Glutamatergic neuron (in vitro differentiated cells): ENCODE measurements around the gene NUSAP1. TPM values are rescaled to one million over a fixed set of nuclear protein-coding genes. Genes with fewer than 3 reads are reported as not detected.

Experiments used
- DNase-seq: peaks from one replicate; pipeline ENCODE4 v3.0.0; 2022
- H3K27ac Mint-ChIP-seq: one replicate; pipeline ENCODE4 v1.8.0; 2020; ENCODE audit warnings: mild to moderate bottlenecking, mixed read lengths, inconsistent platforms; ENCODE audit not compliant: unreplicated experiment
- H3K27me3 Mint-ChIP-seq: one replicate; pipeline ENCODE4 v1.8.0; 2020; ENCODE audit warnings: mild to moderate bottlenecking, moderate library complexity, mixed read lengths, inconsistent platforms; ENCODE audit not compliant: unreplicated experiment
- H3K36me3 Mint-ChIP-seq: one replicate; pipeline ENCODE4 v1.8.0; 2020; ENCODE audit warnings: mild to moderate bottlenecking, mixed read lengths, inconsistent platforms; ENCODE audit not compliant: unreplicated experiment
- H3K4me1 Mint-ChIP-seq: one replicate; pipeline ENCODE4 v1.8.0; 2020; ENCODE audit warnings: mild to moderate bottlenecking, low read depth, mixed read lengths, inconsistent platforms; ENCODE audit not compliant: unreplicated experiment
- H3K4me3 Mint-ChIP-seq: one replicate; pipeline ENCODE4 v1.8.0; 2020; ENCODE audit warnings: mild to moderate bottlenecking, mixed read lengths, inconsistent platforms; ENCODE audit not compliant: unreplicated experiment
- H3K9me3 Mint-ChIP-seq: one replicate; pipeline ENCODE4 v1.8.0; 2020; ENCODE audit warnings: mild to moderate bottlenecking, moderate library complexity, mixed read lengths, inconsistent platforms; ENCODE audit not compliant: unreplicated experiment
- CTCF ChIP-seq: fragments of 200-600 bp; sonication (generic); IDR thresholded peaks from one replicate; pipeline ENCODE4 v1.5.0; 2021; ENCODE audit not compliant: partially characterized antibody, unreplicated experiment
- total RNA-seq: library from RNA; stranded (reverse); fragmentation: NEBNext Ultra II Directional; extraction: Animal tissue kit (Norgen Biotek cat#: 25700); gene quantifications from one replicate; pipeline ENCODE4 v1.2.1, GENCODE V29; 2021; ENCODE audit not compliant: unreplicated experiment

NUSAP1 gene
- total RNA-seq, 1 donor from 2014 or later: 19.3 TPM

GRCh38 chr15:41333026-41333562 lies 413 bp downstream of the NUSAP1 start:
- DNase-seq: peak; percentile 52

GRCh38 chr15:41334293-41335120 lies 1.8 kb downstream of the NUSAP1 start:
- Mint-ChIP-seq H3K27me3 (peaks cover 2% of the 10 kb centered on the region), H3K27ac (no peak overlapping the region), H3K4me3 (peak overlapping the region; percentile 14), H3K4me1 (no peaks in the 10 kb centered on the region), H3K36me3 (no peaks in the 10 kb centered on the region), H3K9me3 (peaks cover 4% of the 10 kb centered on the region)
- no peak for TF ChIP-seq CTCF
- no peak for DNase-seq

More at GRCh38 chr15:41333026-41333562, 413 bp downstream of the NUSAP1 start:
- Mint-ChIP-seq H3K4me1 (no peaks in the 10 kb centered on the region), H3K4me3 (peak overlapping the region; percentile 100), H3K27me3 (peaks cover 2% of the 10 kb centered on the region), H3K36me3 (no peaks in the 10 kb centered on the region), H3K27ac (no peak overlapping the region), H3K9me3 (peaks cover 4% of the 10 kb centered on the region)
- TF ChIP-seq CTCF: no peak

GRCh38 chr15:41336549-41336948 lies 3.9 kb downstream of the NUSAP1 start:
- peaks cover 4% of the 10 kb centered on the region for H3K27me3 Mint-ChIP-seq
- no peak overlapping the region for H3K4me3 Mint-ChIP-seq
- no peaks in the 10 kb centered on the region for H3K4me1 Mint-ChIP-seq
- H3K36me3 Mint-ChIP-seq: no peaks in the 10 kb centered on the region
- TF ChIP-seq CTCF: no peak
- peaks cover 4% of the 10 kb centered on the region for H3K9me3 Mint-ChIP-seq
- DNase-seq: no peak
- H3K27ac Mint-ChIP-seq: no peak overlapping the region

- H3K4me3 Mint-ChIP-seq: no peak overlapping the region
- no peaks in the 10 kb centered on the region for H3K4me1 Mint-ChIP-seq
- peaks cover 4% of the 10 kb centered on the region for H3K9me3 Mint-ChIP-seq
- no peak overlapping the region for H3K27ac Mint-ChIP-seq
- H3K27me3 Mint-ChIP-seq: peaks cover 4% of the 10 kb centered on the region
- H3K36me3 Mint-ChIP-seq: no peaks in the 10 kb centered on the region
- no peak for TF ChIP-seq CTCF
- no peak for DNase-seq
Observed at GRCh38 chr15:41337047-41337446, 4.4 kb downstream of the NUSAP1 start.
